Endothelial cell of umbilical vein (primary cell): ENCODE data around the gene AAMDC. TPM values are rescaled to one million over a fixed set of nuclear protein-coding genes. Genes with fewer than 3 reads are reported as not detected.

ENCODE experiments used
- BruUV-seq: library from RNA; stranded (reverse); fragments of 400-500 nt; replicated peaks from 2 replicates; lab custom pipeline; 2021; lab: Mats Ljungman, UMichigan
- CTCF ChIA-PET: fragments of 300-600, 350-600 bp; sonication (Branson Sonifier 250); formaldehyde crosslinking; loops from one replicate; lab custom pipeline; 2021; ENCODE audit warnings: antibody characterized with exemption, inconsistent platforms; lab: Charles Lee
- POLR2A ChIA-PET: fragments of 300-600, 350-600 bp; sonication (Branson Sonifier 250); formaldehyde crosslinking; loops from one replicate; lab custom pipeline; 2021; ENCODE audit warnings: antibody characterized with exemption, inconsistent platforms; lab: Charles Lee
- DNase-seq: peaks from one replicate; pipeline ENCODE4 v3.0.0-alpha.2; 2011; ENCODE audit warnings: low read depth, low spot score
- FAIRE-seq: peaks from 2 replicates; lab custom pipeline; 2011; peaks lifted over from hg19 to GRCh38; lab: Jason Lieb, UNC
- H2AFZ ChIP-seq: 2 replicates; pipeline ENCODE4 v1.6.0; 2012; ENCODE audit warnings: low read depth, low read length, control low read depth, inconsistent platforms
- H3K27ac ChIP-seq: 2 replicates; pipeline ENCODE4 v1.5.1; 2011; ENCODE audit warnings: low read depth, mild to moderate bottlenecking, control low read depth, low read length, moderate library complexity; ENCODE audit not compliant: insufficient read depth
- H3K27me3 ChIP-seq, 2 experiments: 2 replicates each; pipeline versions ENCODE4 v1.6.0 to v1.6.1; 2011; ENCODE audit warnings: low read length in 2 of 2, mixed read lengths in 1 of 2; ENCODE audit not compliant: control insufficient read depth in 2 of 2, insufficient read depth in 2 of 2
- H3K36me3 ChIP-seq, 2 experiments: 2 replicates in 1 of 2; 3 replicates in 1 of 2; pipeline ENCODE4 v1.5.1; 2011; ENCODE audit warnings: low read length in 2 of 2, mild to moderate bottlenecking in 1 of 2, moderate library complexity in 1 of 2; ENCODE audit not compliant: control insufficient read depth in 2 of 2, insufficient read depth in 2 of 2; ENCODE audit errors: extremely low read depth in 1 of 2
- H3K4me1 ChIP-seq: 3 replicates; pipeline ENCODE4 v1.5.1; 2011; ENCODE audit warnings: mild to moderate bottlenecking, low read length; ENCODE audit not compliant: control insufficient read depth, insufficient read depth; ENCODE audit errors: extremely low read depth
- H3K4me2 ChIP-seq: 2 replicates; pipeline ENCODE4 v1.6.1; 2011; ENCODE audit warnings: low read length, control low read depth, mixed read lengths; ENCODE audit not compliant: insufficient read depth
- H3K4me3 ChIP-seq, 3 experiments: fragments of 200-600 bp in 1 of 3; sonication (generic), shearing (Covaris generic) in 1 of 3; replicated peaks in 1 of 3; 2 replicates each; pipeline ENCODE4 v1.5.1; 2011 to 2016; ENCODE audit warnings: control low read depth in 3 of 3, low read length in 3 of 3, mild to moderate bottlenecking in 2 of 3, inconsistent platforms in 1 of 3, low read depth in 1 of 3, moderate library complexity in 1 of 3; ENCODE audit not compliant: insufficient read depth in 1 of 3
- H3K79me2 ChIP-seq: 2 replicates; pipeline ENCODE4 v1.6.0; 2012; ENCODE audit warnings: low read length, inconsistent platforms; ENCODE audit not compliant: control insufficient read depth, insufficient read depth
- H3K9ac ChIP-seq: replicated peaks from 2 replicates; pipeline ENCODE3; 2011; ENCODE audit warnings: low read length, control low read depth; ENCODE audit not compliant: insufficient read depth; ENCODE audit errors: extremely low read depth
- H3K9me1 ChIP-seq: replicated peaks from 3 replicates; pipeline ENCODE4 v1.6.0; 2011; ENCODE audit warnings: mild to moderate bottlenecking, low read length; ENCODE audit not compliant: control insufficient read depth, insufficient read depth; ENCODE audit errors: extremely low read depth
- H3K9me3 ChIP-seq: replicated peaks from 2 replicates; pipeline ENCODE4 v1.5.1; 2012; ENCODE audit warnings: low read length, inconsistent platforms; ENCODE audit not compliant: control insufficient read depth, insufficient read depth
- H4K20me1 ChIP-seq: replicated peaks from 2 replicates; pipeline ENCODE3; 2011; ENCODE audit warnings: mild to moderate bottlenecking, low read length; ENCODE audit not compliant: control insufficient read depth, insufficient read depth; ENCODE audit errors: extremely low read depth
- CTCF ChIP-seq, 2 donors: IDR thresholded peaks; 1 replicate in 1 of 2; 2 replicates in 1 of 2; pipeline ENCODE4 v1.5.1; 2011; ENCODE audit warnings: low read length in 2 of 2, mild to moderate bottlenecking in 2 of 2, moderate library complexity in 2 of 2, control low read depth in 1 of 2, inconsistent platforms in 1 of 2, low read depth in 1 of 2; ENCODE audit not compliant: insufficient read depth in 1 of 2; ENCODE audit errors: extremely low read depth in 1 of 2
- EZH2 ChIP-seq: IDR thresholded peaks from 2 replicates; pipeline ENCODE4 v1.6.1; 2012; ENCODE audit warnings: borderline replicate concordance, low read depth, mild to moderate bottlenecking, moderate library complexity, low read length, inconsistent platforms; ENCODE audit not compliant: severe bottlenecking
- FOS ChIP-seq: IDR thresholded peaks from 2 replicates; pipeline ENCODE4 v1.6.1; 2011; ENCODE audit warnings: mild to moderate bottlenecking, low read length, moderate library complexity, borderline replicate concordance; ENCODE audit not compliant: insufficient read depth
- GATA2 ChIP-seq: IDR thresholded peaks from 2 replicates; pipeline ENCODE4 v1.7.0; 2011; ENCODE audit warnings: low read depth, mild to moderate bottlenecking, moderate library complexity, mixed read lengths, low read length; ENCODE audit not compliant: insufficient read length, insufficient read depth
- JUN ChIP-seq: IDR thresholded peaks from 2 replicates; pipeline ENCODE4 v1.6.1; 2011; ENCODE audit warnings: borderline replicate concordance, low read depth; ENCODE audit not compliant: insufficient read length, insufficient read depth
- MYC ChIP-seq: IDR thresholded peaks from one replicate; pipeline ENCODE4 v1.6.1; 2011; ENCODE audit warnings: mild to moderate bottlenecking, low read depth, low read length
- POLR2A ChIP-seq: IDR thresholded peaks from 2 replicates; pipeline ENCODE4 v1.6.1; 2012; ENCODE audit warnings: low read depth, mild to moderate bottlenecking, control low read depth, low read length
- POLR2AphosphoS5 ChIP-seq: IDR thresholded peaks from 2 replicates; pipeline ENCODE4 v1.6.1; 2012; ENCODE audit warnings: low read depth, mild to moderate bottlenecking, control low read depth, low read length, moderate library complexity; ENCODE audit not compliant: insufficient read depth
- dilution Hi-C: fragments of 300-500 bp; cut with MboI; formaldehyde crosslinking; loops from one replicate; pipeline ENCODE4 v1.15.0; 2019; ENCODE audit warnings: low sequenced_read_pairs; ENCODE audit not compliant: extremely low pct_ligation_motif_present
- intact Hi-C: fragments of 100-400 bp; cut with micrococcal nuclease; formaldehyde crosslinking; loops from one replicate; pipeline ENCODE4 v1.10.0; 2022
- polyA plus RNA-seq, 4 experiments: library from polyadenylated mRNA; depleted of rRNA in 3 of 4; stranded (reverse) in 3 of 4; unstranded in 1 of 4; fragments of >200 nt; gene quantifications; 2 replicates each; pipeline versions ENCODE4 v1.2.1 to v1.2.3, GENCODE V29; 2011 to 2012; ENCODE audit warnings: missing spikeins in 1 of 4
- total RNA-seq: library from RNA; stranded (reverse); gene quantifications from 2 replicates; pipeline ENCODE4 v1.2.3, GENCODE V29; 2021
- TF ChIP-seq, protein P1 (sequence below): IDR thresholded peaks from 2 replicates; pipeline ENCODE4 v1.6.1; 2011; ENCODE audit not compliant: insufficient read depth, insufficient read length

The AAMDC gene
- total and polyA plus RNA-seq, 2 donors (not counting 3 experiments of a cell fraction or from before 2014, with no cell fraction given): 48.1 to 51.0 TPM

DNA sequence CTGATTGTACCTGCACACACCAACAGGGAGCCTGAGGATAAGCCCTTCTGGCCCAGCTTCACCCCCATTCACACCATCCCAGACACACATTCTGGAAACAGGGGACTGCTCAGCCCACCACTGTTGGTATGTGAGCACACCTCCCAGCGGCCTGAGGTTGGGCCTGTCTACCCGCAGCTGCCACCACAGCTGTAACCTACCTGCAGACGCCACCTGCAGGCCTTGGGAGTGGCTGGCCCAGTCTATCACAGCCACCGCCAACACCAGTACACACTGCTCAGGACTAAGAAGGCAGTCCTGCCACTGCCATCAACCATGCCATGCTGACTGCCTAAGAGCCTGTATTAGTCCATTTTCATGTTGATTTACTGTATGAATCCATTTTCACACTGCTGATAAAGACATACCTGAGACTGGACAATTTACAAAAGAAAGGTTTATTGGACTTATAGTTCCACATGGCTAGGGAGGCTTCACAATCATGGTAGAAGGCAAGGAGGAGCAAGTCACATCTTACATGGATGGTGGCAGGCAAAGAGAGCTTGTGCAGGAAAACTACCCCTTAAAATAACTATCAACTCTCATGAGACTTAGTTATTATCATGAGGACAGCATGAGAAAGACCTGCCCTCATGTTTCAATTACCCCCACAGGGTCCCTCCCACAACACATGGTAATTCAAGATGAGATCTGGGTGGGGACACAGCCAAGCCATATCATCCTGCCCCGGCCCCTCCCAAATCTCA is 31.0 kb upstream of the AAMDC start:
- H3K9me3 ChIP-seq: no peaks in the 10 kb centered on the region
- intact Hi-C loops (no loop called here), dilution Hi-C loops (no loop called here)
- no peak overlapping the region for H3K4me3 ChIP-seq
- no peaks in the 10 kb centered on the region for H3K4me1 ChIP-seq
- ChIA-PET CTCF (interaction anchor here (1.2 to 1.4 kb wide), 2 partner anchors 10 to 14 kb away, joined by 3 to 4 read pairs; no protein-coding TSS in a partner anchor), POLR2A (no interaction called here)
- H3K4me2 ChIP-seq: no peak overlapping the region
- no TSS peak for BruUV-seq
- no peak overlapping the region for H2AFZ ChIP-seq
- H4K20me1 ChIP-seq: peaks cover 16% of the 10 kb centered on the region
- no peak overlapping the region for H3K27ac ChIP-seq
- peaks cover 84% of the 10 kb centered on the region for H3K79me2 ChIP-seq
- TF ChIP-seq POLR2AphosphoS5 (no peak), GATA2 (no peak), CTCF (IDR thresholded peaks at IDR 0.05; ENCODE audit: extremely low read depth in 1 of 2, insufficient read depth in 1 of 2, low read depth in 1 of 2, low read length in 2 of 2) (no peak), EZH2 (no peak), POLR2A (no peak), MYC (no peak), JUN (no peak), FOS (no peak)
- TF ChIP-seq, protein P1, sequence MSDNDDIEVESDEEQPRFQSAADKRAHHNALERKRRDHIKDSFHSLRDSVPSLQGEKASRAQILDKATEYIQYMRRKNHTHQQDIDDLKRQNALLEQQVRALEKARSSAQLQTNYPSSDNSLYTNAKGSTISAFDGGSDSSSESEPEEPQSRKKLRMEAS: no peak
- DNase-seq (no peak), FAIRE-seq (no peak)
- no peaks in the 10 kb centered on the region for H3K36me3 ChIP-seq
- H3K9me1 ChIP-seq: no peaks in the 10 kb centered on the region
- no peak overlapping the region for H3K9ac ChIP-seq
- no peaks in the 10 kb centered on the region for H3K27me3 ChIP-seq
